ENCODE results near the gene WTAP. TPM values are rescaled to one million over a fixed set of nuclear protein-coding genes. Genes with fewer than 3 reads are reported as not detected.

The WTAP gene
- total and polyA plus RNA-seq, 10 donors = 71.6 to 149 (median 109) TPM

DNA sequence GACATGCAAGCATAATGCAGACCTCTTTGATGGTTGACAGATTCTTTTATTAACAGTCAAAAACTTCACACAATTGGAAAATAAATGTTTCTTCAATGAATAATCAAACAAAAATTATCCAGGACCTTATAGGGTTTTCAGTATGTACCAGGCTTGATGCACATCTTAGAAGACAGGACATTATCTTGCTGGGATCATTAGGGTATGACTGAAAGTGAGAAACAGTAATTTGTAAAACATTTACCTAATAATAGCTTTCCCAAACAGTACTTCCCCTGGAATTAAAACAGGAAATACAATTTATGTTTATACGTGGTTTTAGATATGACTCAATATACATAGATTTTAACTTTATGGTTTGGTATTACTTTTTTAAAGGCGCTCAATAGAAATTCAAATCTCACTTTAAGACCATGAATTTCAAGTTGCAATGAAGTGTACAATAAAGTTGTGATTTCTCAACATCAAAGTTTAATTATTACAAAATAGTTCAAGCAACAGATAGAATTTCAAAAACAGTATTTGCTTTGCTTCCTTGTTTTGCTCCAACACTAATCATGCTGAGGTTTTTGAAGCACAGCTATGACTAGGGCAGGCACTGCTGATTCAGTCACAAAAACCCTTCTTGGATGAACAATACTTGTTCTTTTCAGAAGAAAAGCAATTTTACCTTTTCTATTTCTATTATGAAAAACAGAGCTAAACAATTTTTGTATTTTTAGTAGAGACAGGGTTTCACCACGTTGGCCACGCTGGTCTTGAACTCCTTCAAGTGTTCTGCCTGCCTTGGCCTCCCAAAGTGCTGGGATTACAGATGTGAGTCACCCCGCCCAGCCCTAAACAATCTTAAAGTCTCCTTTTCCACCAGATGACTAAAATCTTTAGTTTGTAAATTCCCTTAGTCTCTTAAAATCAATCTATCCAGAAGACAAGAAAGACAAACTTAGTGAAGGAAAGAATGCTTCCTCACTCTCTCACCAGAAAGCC is 47.9 kb upstream of the WTAP start:
- intact Hi-C loops (cut with DNase I; ENCODE audit: low total_unique reads) = no loop called here
- Histone ChIP-seq H3K27me3 (replicated peaks in 1 of 7) (no peaks in the 10 kb centered on the region), H3K4me1 (peaks cover 0 to 59% (median 20%) of the 10 kb centered on the region in 6 donors), H3K36me3 (peaks cover 0 to 79% (median 53%) of the 10 kb centered on the region in 6 donors), H3K9me3 (peaks cover 0 to 3% (median 0%) of the 10 kb centered on the region in 8 donors), H3K4me3 (no peak overlapping the region), H3K27ac (peak overlapping the region in 3 of 8 donors; percentile 13 to 32 (median 17))
- DNase-seq = no peak
- 63 to 77% (median 66%) methylated on average over 5 of the region's 5 CpGs for WGBS, 5 donors
- TF ChIP-seq POLR2A (IDR thresholded peaks at IDR 0.05) (no peak), CTCF (IDR thresholded peaks at IDR 0.05 in 8 of 11, conservative IDR thresholded peaks at IDR 0.05 in 3 of 11) (no peak), POLR2AphosphoS5 (IDR thresholded peaks at IDR 0.05) (no peak)

DNA sequence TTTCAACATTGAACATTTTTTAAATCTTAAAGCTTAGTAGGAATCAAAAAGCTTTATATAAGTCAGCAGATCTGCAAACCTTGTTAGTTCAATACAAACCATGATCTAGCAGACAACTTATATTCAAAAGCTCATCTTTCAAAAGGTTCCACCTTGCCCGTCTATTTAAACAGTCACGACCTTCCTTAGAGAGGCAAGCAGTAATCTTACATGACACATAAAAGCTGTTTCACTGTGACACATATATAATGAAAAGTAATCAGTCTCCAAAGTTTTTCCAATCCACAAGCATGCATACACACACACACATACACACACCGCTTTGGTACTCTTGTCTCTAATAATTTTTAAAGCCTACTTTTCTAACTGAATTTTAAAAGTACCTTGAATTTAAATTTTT is 47.2 kb upstream of the WTAP start:
- Histone ChIP-seq H3K27ac (peak overlapping the region in 1 of 8 donors; percentile 32), H3K36me3 (peaks cover 0 to 86% (median 57%) of the 10 kb centered on the region in 6 donors), H3K4me3 (no peak overlapping the region), H3K27me3 (replicated peaks in 1 of 7) (no peaks in the 10 kb centered on the region), H3K4me1 (peaks cover 0 to 63% (median 20%) of the 10 kb centered on the region in 6 donors), H3K9me3 (peaks cover 0 to 3% (median 0%) of the 10 kb centered on the region in 8 donors)
- TF ChIP-seq POLR2A (IDR thresholded peaks at IDR 0.05) (no peak), POLR2AphosphoS5 (IDR thresholded peaks at IDR 0.05) (no peak), CTCF (IDR thresholded peaks at IDR 0.05 in 8 of 11, conservative IDR thresholded peaks at IDR 0.05 in 3 of 11) (no peak)
- DNase-seq = no peak
- intact Hi-C loops (cut with DNase I; ENCODE audit: low total_unique reads) = no loop called here
- 76 to 90% (median 84%) methylated on average over 3 of the region's 3 CpGs for WGBS, 5 donors

DNA sequence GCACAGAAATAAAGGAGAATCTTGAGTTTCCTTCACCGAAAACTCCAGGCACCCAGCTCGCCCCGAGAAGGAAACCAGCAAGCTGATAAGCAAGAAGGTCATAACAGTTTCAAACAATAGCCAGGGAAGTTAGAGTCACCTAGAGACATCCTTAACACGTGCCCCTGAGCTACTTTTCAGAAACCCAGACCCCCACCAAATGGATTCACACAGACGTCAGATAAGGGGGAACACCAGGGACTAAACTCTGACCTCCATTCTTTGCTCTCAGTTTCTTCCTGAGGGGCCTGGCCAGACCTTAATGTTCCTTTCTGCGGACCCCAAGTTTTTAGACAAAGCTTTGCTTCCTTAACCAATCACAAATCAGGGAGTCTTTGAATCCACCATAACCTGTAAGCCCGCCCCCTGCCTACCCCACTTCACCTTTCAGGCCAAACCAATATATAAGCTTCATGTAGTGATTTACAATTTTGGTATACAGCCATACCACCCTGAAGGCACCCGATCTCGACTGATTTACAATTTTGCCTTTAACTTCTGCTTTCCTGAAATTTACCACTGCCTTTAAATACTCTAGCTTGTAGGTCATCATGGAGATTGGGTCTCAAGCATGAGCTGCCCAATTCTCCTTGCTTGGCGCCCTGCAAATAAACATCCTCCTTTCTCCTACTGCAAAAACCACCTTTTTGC is 46.0 kb upstream of the WTAP start:
- H3K36me3 ChIP-seq = peaks cover 0 to 99% (median 65%) of the 10 kb centered on the region in 6 donors
- peaks cover 0 to under 1% (median 0%) of the 10 kb centered on the region in 8 donors for H3K9me3 ChIP-seq
- WGBS, 5 donors = 62 to 75% (median 72%) methylated on average over 10 of the region's 10 CpGs
- no peak overlapping the region for H3K4me3 ChIP-seq
- TF ChIP-seq CTCF (IDR thresholded peaks at IDR 0.05 in 8 of 11, conservative IDR thresholded peaks at IDR 0.05 in 3 of 11) (no peak), POLR2A (IDR thresholded peaks at IDR 0.05) (no peak), POLR2AphosphoS5 (IDR thresholded peaks at IDR 0.05) (no peak)
- H3K4me1 ChIP-seq = peaks cover 0 to 73% (median 20%) of the 10 kb centered on the region in 6 donors
- H3K27me3 ChIP-seq (replicated peaks in 1 of 7) = no peaks in the 10 kb centered on the region
- intact Hi-C loops (cut with DNase I; ENCODE audit: low total_unique reads) = no loop called here
- DNase-seq = no peak
- peak overlapping the region in 2 of 8 donors; percentile 4 to 30 for H3K27ac ChIP-seq

All from spleen (tissue), 11 donors.